KMS-11 (cell line): ENCODE results near the gene PPP2R5A.

Source experiments
- H2AFZ ChIP-seq: fragments of 200-600 bp; sonication (generic); 2 replicates; pipeline ENCODE4 v1.6.1; 2016; ENCODE audit warnings: antibody characterized with exemption, mixed run types, low read depth
- H3K27ac ChIP-seq: fragments of 200-600 bp; sonication (generic); 2 replicates; pipeline ENCODE4 v1.6.1; 2016; ENCODE audit warnings: mild to moderate bottlenecking, mixed run types
- H3K27me3 ChIP-seq: fragments of 200-600 bp; sonication (generic); 2 replicates; pipeline ENCODE4 v1.6.1; 2017; ENCODE audit warnings: mild to moderate bottlenecking, low read depth, mixed run types, moderate library complexity; ENCODE audit not compliant: insufficient read depth
- H3K36me3 ChIP-seq: fragments of 200-600 bp; sonication (generic); 2 replicates; pipeline ENCODE4 v1.6.1; 2017; ENCODE audit warnings: mild to moderate bottlenecking, mixed run types; ENCODE audit not compliant: insufficient read depth
- H3K4me1 ChIP-seq: fragments of 200-600 bp; sonication (generic); 2 replicates; pipeline ENCODE4 v1.6.1; 2016; ENCODE audit warnings: mild to moderate bottlenecking, low read depth, mixed run types; ENCODE audit not compliant: poor library complexity, severe bottlenecking
- H3K4me2 ChIP-seq: fragments of 200-600 bp; sonication (generic); 2 replicates; pipeline ENCODE4 v1.7.0; 2016; ENCODE audit warnings: mild to moderate bottlenecking, mixed run types
- H3K4me3 ChIP-seq: fragments of 200-600 bp; sonication (generic); IDR thresholded peaks from 2 replicates; pipeline ENCODE4 v1.6.1; 2017; ENCODE audit warnings: low read depth, low read length, mixed read lengths; ENCODE audit not compliant: insufficient read depth
- H3K79me2 ChIP-seq: fragments of 200-600 bp; sonication (generic); 2 replicates; pipeline ENCODE4 v1.6.1; 2016; ENCODE audit warnings: low read depth, mixed run types; ENCODE audit not compliant: insufficient read depth
- H3K9ac ChIP-seq: fragments of 200-600 bp; sonication (generic); 2 replicates; pipeline ENCODE4 v1.6.1; 2016; ENCODE audit warnings: mild to moderate bottlenecking, mixed run types
- H4K20me1 ChIP-seq: fragments of 200-600 bp; sonication (generic); 2 replicates; pipeline ENCODE4 v1.6.1; 2016; ENCODE audit warnings: mild to moderate bottlenecking, mixed run types; ENCODE audit not compliant: insufficient read depth
- TF ChIP-seq, protein P1 (sequence below): fragments of 200-600 bp; sonication (generic); conservative IDR thresholded peaks from 2 replicates; pipeline ENCODE4 v1.6.1; 2017; ENCODE audit warnings: low read depth, mild to moderate bottlenecking, antibody characterized with exemption, low read length, moderate library complexity, mixed read lengths

Gene PPP2R5A

DNA sequence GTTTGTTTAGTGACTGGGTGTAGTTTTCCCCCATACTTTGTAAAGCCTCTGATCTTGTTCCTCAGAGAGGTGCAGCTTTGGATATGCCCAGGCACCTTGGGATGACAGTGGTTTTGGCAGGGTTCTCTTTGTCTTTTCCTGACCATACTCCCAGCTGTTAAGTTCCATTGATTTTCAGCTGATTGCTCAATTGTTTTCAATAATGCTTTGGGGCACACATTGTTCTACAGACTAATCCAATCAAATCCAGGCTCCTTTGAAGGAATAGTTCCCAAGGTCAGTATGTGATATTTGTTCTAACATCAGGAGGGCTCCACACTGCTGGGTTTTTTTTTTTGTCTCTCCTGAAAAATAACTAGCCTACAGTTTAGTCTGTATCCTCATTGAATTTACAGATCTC is 24.8 kb downstream of the PPP2R5A start:
- TF ChIP-seq, protein P1, sequence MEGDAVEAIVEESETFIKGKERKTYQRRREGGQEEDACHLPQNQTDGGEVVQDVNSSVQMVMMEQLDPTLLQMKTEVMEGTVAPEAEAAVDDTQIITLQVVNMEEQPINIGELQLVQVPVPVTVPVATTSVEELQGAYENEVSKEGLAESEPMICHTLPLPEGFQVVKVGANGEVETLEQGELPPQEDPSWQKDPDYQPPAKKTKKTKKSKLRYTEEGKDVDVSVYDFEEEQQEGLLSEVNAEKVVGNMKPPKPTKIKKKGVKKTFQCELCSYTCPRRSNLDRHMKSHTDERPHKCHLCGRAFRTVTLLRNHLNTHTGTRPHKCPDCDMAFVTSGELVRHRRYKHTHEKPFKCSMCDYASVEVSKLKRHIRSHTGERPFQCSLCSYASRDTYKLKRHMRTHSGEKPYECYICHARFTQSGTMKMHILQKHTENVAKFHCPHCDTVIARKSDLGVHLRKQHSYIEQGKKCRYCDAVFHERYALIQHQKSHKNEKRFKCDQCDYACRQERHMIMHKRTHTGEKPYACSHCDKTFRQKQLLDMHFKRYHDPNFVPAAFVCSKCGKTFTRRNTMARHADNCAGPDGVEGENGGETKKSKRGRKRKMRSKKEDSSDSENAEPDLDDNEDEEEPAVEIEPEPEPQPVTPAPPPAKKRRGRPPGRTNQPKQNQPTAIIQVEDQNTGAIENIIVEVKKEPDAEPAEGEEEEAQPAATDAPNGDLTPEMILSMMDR = no peak
- Histone ChIP-seq H3K36me3 (no peaks in the 10 kb centered on the region), H3K27ac (no peak overlapping the region), H3K9ac (no peak overlapping the region), H3K27me3 (no peaks in the 10 kb centered on the region), H4K20me1 (no peaks in the 10 kb centered on the region), H3K4me1 (peaks cover 3% of the 10 kb centered on the region), H3K79me2 (peaks cover 7% of the 10 kb centered on the region), H3K4me2 (no peak overlapping the region), H3K4me3 (no peak overlapping the region), H2AFZ (no peak overlapping the region)

GRCh38 chr1:212310383-212310782 is 25.2 kb downstream of the PPP2R5A start:
- Histone ChIP-seq H3K9ac (no peak overlapping the region), H3K4me1 (peaks cover 7% of the 10 kb centered on the region), H3K36me3 (no peaks in the 10 kb centered on the region), H3K27ac (no peak overlapping the region), H3K79me2 (peaks cover 7% of the 10 kb centered on the region), H4K20me1 (no peaks in the 10 kb centered on the region), H3K27me3 (no peaks in the 10 kb centered on the region), H3K4me2 (no peak overlapping the region), H3K4me3 (no peak overlapping the region), H2AFZ (no peak overlapping the region)
- TF ChIP-seq, protein P1 = no peak

GRCh38 chr1:212311836-212312497 is 26.8 kb downstream of the PPP2R5A start:
- Histone ChIP-seq H3K4me2 (no peak overlapping the region), H3K9ac (no peak overlapping the region), H3K36me3 (no peaks in the 10 kb centered on the region), H3K27ac (no peak overlapping the region), H3K4me3 (no peak overlapping the region), H3K79me2 (peaks cover 7% of the 10 kb centered on the region), H3K4me1 (peaks cover 16% of the 10 kb centered on the region), H2AFZ (no peak overlapping the region), H3K27me3 (no peaks in the 10 kb centered on the region), H4K20me1 (no peaks in the 10 kb centered on the region)
- TF ChIP-seq, protein P1 = no peak

DNA sequence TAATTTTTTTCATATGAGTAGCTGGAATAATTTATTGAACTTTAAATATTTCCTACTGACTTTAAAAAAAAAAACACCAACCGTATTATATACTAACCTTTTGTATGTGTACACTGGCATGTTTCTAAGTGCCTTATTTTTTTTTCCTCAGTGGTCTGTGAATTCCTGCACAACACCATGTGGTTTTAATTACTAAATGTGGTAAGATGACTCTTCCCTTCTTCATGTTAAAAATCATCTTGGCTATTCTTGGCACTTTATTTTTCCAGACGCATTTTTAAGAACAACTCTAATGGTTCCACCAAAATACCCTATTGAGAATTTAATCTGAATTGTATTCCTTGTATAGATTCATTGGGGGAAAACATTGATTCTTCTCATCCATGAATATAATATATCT is 28.4 kb downstream of the PPP2R5A start:
- peaks cover 16% of the 10 kb centered on the region for H3K4me1 ChIP-seq
- H3K79me2 ChIP-seq = peaks cover 9% of the 10 kb centered on the region
- no peak overlapping the region for H3K4me2 ChIP-seq
- H4K20me1 ChIP-seq = no peaks in the 10 kb centered on the region
- no peak overlapping the region for H3K27ac ChIP-seq
- no peaks in the 10 kb centered on the region for H3K36me3 ChIP-seq
- TF ChIP-seq, protein P1 = no peak
- H3K27me3 ChIP-seq = no peaks in the 10 kb centered on the region
- H3K4me3 ChIP-seq = no peak overlapping the region
- H3K9ac ChIP-seq = no peak overlapping the region
- no peak overlapping the region for H2AFZ ChIP-seq
